ENCODE data around the gene RAD51AP2.

RAD51AP2 gene

DNA sequence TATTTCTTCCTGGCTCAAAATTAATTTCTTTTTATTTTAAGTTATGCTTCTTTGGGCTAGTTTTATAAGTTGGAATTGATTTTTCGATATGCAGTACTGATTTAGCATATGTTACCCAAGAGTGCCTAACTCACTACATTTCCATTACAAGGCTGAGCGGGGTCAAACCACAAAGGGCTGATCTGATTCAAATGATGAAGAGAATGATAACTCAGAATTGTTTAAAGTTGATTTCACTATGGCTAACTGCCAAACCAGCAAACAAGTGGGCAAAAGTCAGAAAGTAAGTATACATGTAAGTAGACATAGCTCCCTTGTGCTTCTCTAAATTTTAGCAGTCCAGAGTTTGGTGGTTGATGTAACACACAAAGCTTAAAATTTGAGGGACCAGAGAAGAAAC lies 35.6 kb downstream of the RAD51AP2 start:
- FAIRE-seq: no peak
- TF ChIP-seq, protein P1, sequence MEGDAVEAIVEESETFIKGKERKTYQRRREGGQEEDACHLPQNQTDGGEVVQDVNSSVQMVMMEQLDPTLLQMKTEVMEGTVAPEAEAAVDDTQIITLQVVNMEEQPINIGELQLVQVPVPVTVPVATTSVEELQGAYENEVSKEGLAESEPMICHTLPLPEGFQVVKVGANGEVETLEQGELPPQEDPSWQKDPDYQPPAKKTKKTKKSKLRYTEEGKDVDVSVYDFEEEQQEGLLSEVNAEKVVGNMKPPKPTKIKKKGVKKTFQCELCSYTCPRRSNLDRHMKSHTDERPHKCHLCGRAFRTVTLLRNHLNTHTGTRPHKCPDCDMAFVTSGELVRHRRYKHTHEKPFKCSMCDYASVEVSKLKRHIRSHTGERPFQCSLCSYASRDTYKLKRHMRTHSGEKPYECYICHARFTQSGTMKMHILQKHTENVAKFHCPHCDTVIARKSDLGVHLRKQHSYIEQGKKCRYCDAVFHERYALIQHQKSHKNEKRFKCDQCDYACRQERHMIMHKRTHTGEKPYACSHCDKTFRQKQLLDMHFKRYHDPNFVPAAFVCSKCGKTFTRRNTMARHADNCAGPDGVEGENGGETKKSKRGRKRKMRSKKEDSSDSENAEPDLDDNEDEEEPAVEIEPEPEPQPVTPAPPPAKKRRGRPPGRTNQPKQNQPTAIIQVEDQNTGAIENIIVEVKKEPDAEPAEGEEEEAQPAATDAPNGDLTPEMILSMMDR (IDR thresholded peaks at IDR 0.05; ENCODE audit: insufficient read depth, missing control alignments): no peak
- DNase-seq (ENCODE audit: insufficient read length, low spot score): no peak

DNA sequence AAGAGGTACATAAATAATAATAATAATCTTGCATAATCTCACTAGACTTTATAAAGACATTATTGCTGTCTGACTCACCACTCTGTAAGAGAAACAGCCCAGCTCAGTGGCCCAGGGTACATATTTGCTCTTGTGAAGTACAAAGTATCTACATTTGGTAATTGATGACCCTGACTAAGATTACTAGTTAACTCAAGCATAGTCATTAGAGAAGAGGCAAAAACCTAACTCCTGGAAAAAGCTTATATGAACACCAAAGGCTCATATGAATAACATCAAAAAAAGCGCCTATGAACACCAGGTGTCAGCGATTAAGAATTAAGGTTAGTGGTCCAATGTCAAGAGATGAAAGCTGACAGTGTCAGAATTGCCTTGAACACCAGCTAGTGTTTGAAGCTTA lies 38.4 kb downstream of the RAD51AP2 start:
- TF ChIP-seq, protein P1 (IDR thresholded peaks at IDR 0.05; ENCODE audit: insufficient read depth, missing control alignments): no peak
- FAIRE-seq: no peak
- no peak for DNase-seq (ENCODE audit: insufficient read length, low spot score)

DNA sequence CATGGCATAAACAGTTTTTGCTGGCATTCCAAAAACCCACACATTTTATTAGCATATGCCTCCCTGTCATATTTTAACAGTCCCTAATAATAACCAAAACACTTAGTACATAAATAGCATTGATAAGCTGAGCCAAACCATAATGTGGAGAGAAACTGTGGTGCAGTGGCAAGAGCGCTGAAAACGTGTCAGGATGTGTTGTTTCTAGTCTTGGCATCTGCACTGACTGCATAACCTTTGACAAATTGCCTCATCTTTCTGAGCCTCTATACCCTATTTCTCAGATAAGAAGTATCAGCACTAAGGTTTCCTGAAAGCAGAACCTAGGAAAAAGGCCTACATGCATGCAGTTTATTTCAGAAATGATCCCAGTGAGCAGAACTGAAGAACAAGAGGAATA lies 41.4 kb downstream of the RAD51AP2 start:
- DNase-seq (ENCODE audit: insufficient read length, low spot score): no peak
- TF ChIP-seq, protein P1 (IDR thresholded peaks at IDR 0.05; ENCODE audit: insufficient read depth, missing control alignments): no peak
- no peak for FAIRE-seq

DNA sequence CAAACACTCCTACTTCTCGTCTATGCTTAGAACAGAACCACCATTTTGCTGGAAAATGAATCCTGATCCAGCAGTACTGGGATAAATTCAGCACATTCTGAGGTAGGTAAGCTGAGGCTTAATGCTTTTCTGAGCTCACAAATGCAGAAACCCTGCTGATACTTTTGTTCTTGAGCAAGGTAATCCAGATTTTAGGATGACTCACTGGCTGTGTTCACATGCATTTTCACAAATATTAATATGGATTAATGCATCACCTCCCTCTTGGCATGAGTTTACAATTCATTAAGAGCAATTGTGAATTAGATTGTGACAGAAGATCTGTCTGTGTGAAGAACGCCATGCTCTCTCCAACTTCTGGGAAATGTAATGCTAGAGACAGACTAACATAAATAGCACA lies 42.2 kb downstream of the RAD51AP2 start:
- DNase-seq (ENCODE audit: insufficient read length, low spot score) (no peak), FAIRE-seq (no peak)
- TF ChIP-seq, protein P1 (IDR thresholded peaks at IDR 0.05; ENCODE audit: insufficient read depth, missing control alignments): no peak

- FAIRE-seq: no peak
- TF ChIP-seq, protein P1 (IDR thresholded peaks at IDR 0.05; ENCODE audit: insufficient read depth, missing control alignments): no peak
Measured at GRCh38 chr2:17475286-17475685, 43.0 kb downstream of the RAD51AP2 start.

GRCh38 chr2:17471979-17472378 lies 46.3 kb downstream of the RAD51AP2 start:
- FAIRE-seq (no peak), DNase-seq (ENCODE audit: insufficient read length, low spot score) (no peak)
- TF ChIP-seq, protein P1 (IDR thresholded peaks at IDR 0.05; ENCODE audit: insufficient read depth, missing control alignments): no peak

More at GRCh38 chr2:17475286-17475685, 43.0 kb downstream of the RAD51AP2 start:
- DNase-seq (ENCODE audit: insufficient read length, low spot score): no peak

DNA sequence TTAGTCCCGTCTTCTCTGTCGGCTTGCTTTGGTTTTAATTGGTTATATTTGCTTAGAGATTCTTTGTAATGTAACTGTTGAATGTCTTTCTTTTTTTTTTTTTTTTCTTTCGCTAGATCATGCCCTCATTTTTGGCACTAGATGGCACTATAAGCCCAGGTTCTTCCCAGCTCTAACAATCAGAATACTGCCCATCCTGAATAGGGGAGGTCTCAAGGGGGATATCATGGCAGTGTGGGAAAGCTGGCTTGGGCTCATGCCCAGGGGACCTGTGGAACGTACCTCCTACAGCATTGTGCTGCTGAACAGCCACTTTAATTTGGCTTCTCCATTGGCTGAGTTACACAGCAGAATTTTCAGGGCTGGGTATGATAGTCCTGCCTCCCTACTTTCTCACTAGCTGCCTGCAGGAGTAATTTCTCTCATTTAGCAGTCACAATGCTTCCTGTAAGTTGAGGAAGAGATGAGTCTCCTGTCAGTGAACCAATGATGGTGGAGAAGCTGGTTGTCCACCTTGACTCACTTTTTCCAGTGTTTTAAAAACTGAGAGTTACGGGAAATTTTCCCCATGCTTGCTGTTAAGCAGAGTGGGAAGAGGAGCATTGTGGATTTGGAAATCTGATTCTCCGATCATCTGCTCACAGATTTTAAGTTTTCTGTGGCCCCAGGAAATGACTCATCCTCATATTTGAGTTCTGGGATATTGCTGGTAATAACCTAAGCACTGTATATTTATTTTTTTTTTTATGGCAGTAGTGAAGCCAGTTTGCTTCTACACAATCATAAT lies 47.2 kb downstream of the RAD51AP2 start:
- DNase-seq (ENCODE audit: insufficient read length, low spot score) (no peak), FAIRE-seq (no peak)
- TF ChIP-seq, protein P1 (IDR thresholded peaks at IDR 0.05; ENCODE audit: insufficient read depth, missing control alignments): peak; percentile 37
